Smooth muscle cell (in vitro differentiated cells): ENCODE results near the gene ADAMTSL5. TPM values are rescaled to one million over a fixed set of nuclear protein-coding genes. Genes with fewer than 3 reads are reported as not detected.

ENCODE experiments used
- DNase-seq: peaks from one replicate; lab custom pipeline; 2025; ENCODE audit not compliant: unreplicated experiment; lab: John Stamatoyannopoulos, UW
- H2AFZ ChIP-seq: fragments of 200-600 bp; sonication (generic); 2 replicates; pipeline ENCODE4 v1.6.0; 2016; ENCODE audit warnings: antibody characterized with exemption, low read depth, mild to moderate bottlenecking
- H3F3A ChIP-seq: fragments of 200-600 bp; sonication (generic); 2 replicates; pipeline ENCODE4 v1.6.0; 2017; ENCODE audit warnings: antibody characterized with exemption, low read depth
- H3K27ac ChIP-seq: fragments of 200-600 bp; sonication (generic); 2 replicates; pipeline ENCODE4 v1.5.1; 2016; ENCODE audit warnings: low read depth, mild to moderate bottlenecking
- H3K27me3 ChIP-seq: fragments of 200-600 bp; sonication (generic); 2 replicates; pipeline ENCODE4 v1.6.1; 2016; ENCODE audit warnings: low read depth, mild to moderate bottlenecking
- H3K36me3 ChIP-seq: fragments of 200-600 bp; sonication (generic); 2 replicates; pipeline ENCODE4 v1.5.1; 2016; ENCODE audit warnings: low read depth
- H3K4me1 ChIP-seq: fragments of 200-600 bp; sonication (generic); 2 replicates; pipeline ENCODE4 v1.5.1; 2016; ENCODE audit warnings: low read depth
- H3K4me2 ChIP-seq: fragments of 200-600 bp; sonication (generic); 2 replicates; pipeline ENCODE4 v1.6.0; 2016; ENCODE audit warnings: mild to moderate bottlenecking
- H3K4me3 ChIP-seq: fragments of 200-600 bp; sonication (generic); 2 replicates; pipeline ENCODE4 v1.5.1; 2016; ENCODE audit warnings: mild to moderate bottlenecking
- H3K79me2 ChIP-seq: fragments of 200-600 bp; sonication (generic); 2 replicates; pipeline ENCODE4 v1.6.0; 2016; ENCODE audit warnings: low read depth, mild to moderate bottlenecking
- H3K9ac ChIP-seq: fragments of 200-600 bp; sonication (generic); 2 replicates; pipeline ENCODE4 v1.6.0; 2016; ENCODE audit warnings: low read depth
- H3K9me3 ChIP-seq: fragments of 200-600 bp; sonication (generic); replicated peaks from 2 replicates; pipeline ENCODE4 v1.5.1; 2016; ENCODE audit warnings: low read depth
- H4K20me1 ChIP-seq: fragments of 200-600 bp; sonication (generic); 2 replicates; pipeline ENCODE4 v1.6.0; 2016; ENCODE audit warnings: low read depth
- WGBS: methylation state at CpG from one replicate; pipeline ENCODE4 v1.1.7; 2016; ENCODE audit warnings: low lambda C conversion rate; 5-methylcytosine and 5-hydroxymethylcytosine counted together
- polyA plus RNA-seq: library from polyadenylated mRNA; unstranded; fragments of >200 nt; fragmentation: Nextera tagmentation; extraction: Ambion mirVana; gene quantifications from 2 replicates; pipeline ENCODE4 v1.2.1, GENCODE V29; 2016
- total RNA-seq: library from RNA; depleted of rRNA; stranded (reverse); fragments of >200 nt; gene quantifications from 2 replicates; pipeline ENCODE4 v1.2.3, GENCODE V29; 2014
- TF ChIP-seq, protein P1 (sequence below): fragments of 200-600 bp; sonication (generic); IDR thresholded peaks from 2 replicates; pipeline ENCODE4 v1.5.1; 2017; ENCODE audit warnings: borderline replicate concordance, mild to moderate bottlenecking, antibody characterized with exemption; ENCODE audit not compliant: insufficient read depth, poor library complexity, severe bottlenecking

ADAMTSL5 gene
- total and polyA plus RNA-seq, 2 experiments from 2014 or later, result 16.4 to 24.3 TPM

DNA sequence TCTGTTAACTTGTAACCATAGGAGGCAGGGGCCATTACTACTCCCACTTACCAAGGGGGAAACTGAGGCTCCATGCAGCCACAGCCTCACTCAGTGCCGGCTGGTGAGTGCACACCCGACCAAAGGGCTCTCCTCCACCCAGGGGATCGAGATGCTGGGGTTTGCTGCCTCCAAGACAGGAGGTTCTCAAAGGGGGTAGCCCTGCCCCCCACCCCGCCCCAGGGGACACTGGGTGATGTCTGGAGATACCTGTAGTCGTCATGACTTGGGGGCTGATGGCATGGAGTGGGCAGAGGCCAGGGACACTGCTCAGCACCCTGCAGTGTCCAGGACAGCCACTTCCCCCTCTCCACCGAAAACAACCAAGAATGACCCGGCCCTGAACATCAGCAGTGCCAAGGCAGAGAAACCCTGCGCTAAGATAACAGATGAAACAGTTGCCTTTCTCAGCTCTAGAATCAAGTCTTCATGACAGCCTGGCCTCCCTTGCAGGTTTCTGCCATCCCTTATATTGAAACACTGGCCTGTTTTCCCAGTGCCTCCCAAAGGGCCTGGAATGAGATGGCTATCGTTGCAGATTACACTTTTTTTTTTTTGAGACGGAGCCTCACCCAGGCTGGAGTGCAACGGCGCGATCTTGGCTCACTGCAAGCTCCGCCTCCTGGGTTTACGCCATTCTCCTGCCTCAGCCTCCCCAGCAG, 18.6 kb downstream of the ADAMTSL5 start:
- Histone ChIP-seq H3K79me2 (no peaks in the 10 kb centered on the region), H3K4me1 (peaks cover 12% of the 10 kb centered on the region), H3F3A (no peaks in the 10 kb centered on the region), H3K36me3 (no peaks in the 10 kb centered on the region), H3K9me3 (no peaks in the 10 kb centered on the region), H4K20me1 (no peaks in the 10 kb centered on the region), H3K4me3 (no peak overlapping the region), H3K27ac (no peak overlapping the region), H3K27me3 (no peaks in the 10 kb centered on the region), H2AFZ (no peak overlapping the region), H3K4me2 (no peak overlapping the region), H3K9ac (no peak overlapping the region)
- 82% methylated on average over 15 of the region's 15 CpGs for whole genome bisulfite sequencing
- DNase-seq, result no peak
- TF ChIP-seq, protein P1, sequence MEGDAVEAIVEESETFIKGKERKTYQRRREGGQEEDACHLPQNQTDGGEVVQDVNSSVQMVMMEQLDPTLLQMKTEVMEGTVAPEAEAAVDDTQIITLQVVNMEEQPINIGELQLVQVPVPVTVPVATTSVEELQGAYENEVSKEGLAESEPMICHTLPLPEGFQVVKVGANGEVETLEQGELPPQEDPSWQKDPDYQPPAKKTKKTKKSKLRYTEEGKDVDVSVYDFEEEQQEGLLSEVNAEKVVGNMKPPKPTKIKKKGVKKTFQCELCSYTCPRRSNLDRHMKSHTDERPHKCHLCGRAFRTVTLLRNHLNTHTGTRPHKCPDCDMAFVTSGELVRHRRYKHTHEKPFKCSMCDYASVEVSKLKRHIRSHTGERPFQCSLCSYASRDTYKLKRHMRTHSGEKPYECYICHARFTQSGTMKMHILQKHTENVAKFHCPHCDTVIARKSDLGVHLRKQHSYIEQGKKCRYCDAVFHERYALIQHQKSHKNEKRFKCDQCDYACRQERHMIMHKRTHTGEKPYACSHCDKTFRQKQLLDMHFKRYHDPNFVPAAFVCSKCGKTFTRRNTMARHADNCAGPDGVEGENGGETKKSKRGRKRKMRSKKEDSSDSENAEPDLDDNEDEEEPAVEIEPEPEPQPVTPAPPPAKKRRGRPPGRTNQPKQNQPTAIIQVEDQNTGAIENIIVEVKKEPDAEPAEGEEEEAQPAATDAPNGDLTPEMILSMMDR, result no peak

DNA sequence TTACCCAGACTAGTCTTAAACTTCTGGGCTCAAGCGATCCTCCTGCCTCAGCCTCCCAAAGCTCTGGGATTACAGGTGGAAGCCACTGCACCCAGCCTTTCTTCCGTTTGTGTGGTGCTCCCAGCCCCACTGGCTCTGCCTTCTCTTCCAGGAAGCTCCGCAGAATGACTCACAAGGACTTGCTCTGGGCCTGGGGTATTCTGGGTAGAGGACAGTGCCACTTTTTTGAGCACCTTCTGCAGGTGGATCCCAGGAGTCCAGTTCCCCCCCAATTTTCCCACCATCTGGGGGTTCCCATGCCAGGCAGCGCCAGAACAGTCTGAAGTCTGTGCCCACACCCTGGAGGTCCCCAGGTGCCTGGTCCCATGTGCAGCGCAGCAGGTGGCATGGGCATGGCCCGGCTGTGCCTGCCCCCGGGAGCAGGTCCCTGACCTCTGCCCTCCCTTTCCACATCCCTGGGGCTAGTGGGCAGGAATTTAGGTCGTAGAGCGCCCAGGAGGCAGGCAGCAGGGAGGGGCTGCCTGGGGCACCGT, 20.3 kb downstream of the ADAMTSL5 start:
- peaks cover 12% of the 10 kb centered on the region for H3K4me1 ChIP-seq
- no peak overlapping the region for H3K27ac ChIP-seq
- H3K79me2 ChIP-seq, result no peaks in the 10 kb centered on the region
- no peak overlapping the region for H2AFZ ChIP-seq
- H3F3A ChIP-seq, result no peaks in the 10 kb centered on the region
- no peaks in the 10 kb centered on the region for H3K36me3 ChIP-seq
- H3K4me2 ChIP-seq, result no peak overlapping the region
- WGBS, result 79% methylated on average over 10 of the region's 10 CpGs
- H3K4me3 ChIP-seq, result peak overlapping the region; percentile 50
- TF ChIP-seq, protein P1, result no peak
- H3K9me3 ChIP-seq, result no peaks in the 10 kb centered on the region
- no peak for DNase-seq
- no peaks in the 10 kb centered on the region for H3K27me3 ChIP-seq
- no peaks in the 10 kb centered on the region for H4K20me1 ChIP-seq
- H3K9ac ChIP-seq, result no peak overlapping the region

DNA sequence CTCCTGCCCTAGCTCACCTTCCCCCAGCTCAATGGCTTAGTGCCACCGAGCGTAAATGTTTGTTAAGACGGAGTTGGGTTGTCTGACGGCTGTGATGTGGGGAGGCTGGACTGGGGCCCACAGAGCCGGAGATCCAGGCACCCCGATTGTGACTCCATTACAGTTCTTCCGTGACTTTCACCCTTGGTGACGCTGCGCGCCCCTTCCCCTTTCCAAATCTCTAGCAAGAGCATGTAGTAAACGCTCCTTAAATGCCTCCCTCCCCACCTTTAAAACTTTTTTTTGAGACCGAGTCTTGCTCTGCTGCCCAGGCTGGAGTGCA, 21.0 kb downstream of the ADAMTSL5 start:
- no peak overlapping the region for H2AFZ ChIP-seq
- H3K9ac ChIP-seq, result no peak overlapping the region
- no peak overlapping the region for H3K27ac ChIP-seq

More for the DNA sequence above, 21.0 kb downstream of the ADAMTSL5 start:
- H3K79me2 ChIP-seq, result no peaks in the 10 kb centered on the region
- peaks cover 12% of the 10 kb centered on the region for H3K4me1 ChIP-seq
- H3K36me3 ChIP-seq, result no peaks in the 10 kb centered on the region
- TF ChIP-seq, protein P1, result no peak
- DNase-seq, result no peak
- peak overlapping the region; percentile 50 for H3K4me3 ChIP-seq
- no peaks in the 10 kb centered on the region for H3K9me3 ChIP-seq
- H4K20me1 ChIP-seq, result no peaks in the 10 kb centered on the region
- 84% methylated on average over 12 of the region's 12 CpGs for WGBS
- no peaks in the 10 kb centered on the region for H3F3A ChIP-seq
- peak overlapping the region; percentile 90 for H3K4me2 ChIP-seq
- H3K27me3 ChIP-seq, result no peaks in the 10 kb centered on the region
